Colon (tissue), 2 donors: ENCODE results near the gene WDR5.

Source experiments
- FAIRE-seq: peaks from 2 replicates; lab custom pipeline; 2012; peaks lifted over from hg19 to GRCh38; lab: Jason Lieb, UNC
- donor health status: control.
- donor health status: control.

WDR5 gene

GRCh38 chr9:134174526-134175290 is 38.8 kb downstream of the WDR5 start:
- FAIRE-seq: no peak

DNA sequence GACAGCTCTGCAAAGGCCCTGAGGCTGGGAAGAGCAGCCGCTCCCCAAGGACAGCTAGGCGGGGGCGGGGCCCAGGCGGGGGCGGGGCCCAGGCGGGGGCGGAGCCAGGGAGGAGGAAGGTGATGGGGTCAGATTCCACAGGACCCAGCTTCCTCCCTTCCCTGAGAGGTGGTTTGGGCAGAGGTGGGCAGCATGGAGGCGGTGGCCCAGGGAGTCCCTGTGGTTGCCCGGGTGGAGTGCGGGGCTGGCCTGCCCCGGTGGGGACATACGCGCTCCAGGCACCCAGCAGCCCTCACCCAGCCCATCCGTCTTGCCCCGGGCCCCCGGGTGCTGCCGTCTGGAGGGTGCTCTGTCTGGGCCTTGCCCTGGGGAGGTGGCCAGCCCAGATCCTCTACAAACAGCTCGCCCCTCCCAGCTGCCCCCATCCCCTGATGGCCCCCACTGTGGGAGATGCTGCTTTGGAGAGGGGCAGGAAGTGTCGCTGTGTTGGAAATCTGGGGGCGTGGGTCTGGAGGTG is 39.5 kb downstream of the WDR5 start:
- FAIRE-seq: no peak

DNA sequence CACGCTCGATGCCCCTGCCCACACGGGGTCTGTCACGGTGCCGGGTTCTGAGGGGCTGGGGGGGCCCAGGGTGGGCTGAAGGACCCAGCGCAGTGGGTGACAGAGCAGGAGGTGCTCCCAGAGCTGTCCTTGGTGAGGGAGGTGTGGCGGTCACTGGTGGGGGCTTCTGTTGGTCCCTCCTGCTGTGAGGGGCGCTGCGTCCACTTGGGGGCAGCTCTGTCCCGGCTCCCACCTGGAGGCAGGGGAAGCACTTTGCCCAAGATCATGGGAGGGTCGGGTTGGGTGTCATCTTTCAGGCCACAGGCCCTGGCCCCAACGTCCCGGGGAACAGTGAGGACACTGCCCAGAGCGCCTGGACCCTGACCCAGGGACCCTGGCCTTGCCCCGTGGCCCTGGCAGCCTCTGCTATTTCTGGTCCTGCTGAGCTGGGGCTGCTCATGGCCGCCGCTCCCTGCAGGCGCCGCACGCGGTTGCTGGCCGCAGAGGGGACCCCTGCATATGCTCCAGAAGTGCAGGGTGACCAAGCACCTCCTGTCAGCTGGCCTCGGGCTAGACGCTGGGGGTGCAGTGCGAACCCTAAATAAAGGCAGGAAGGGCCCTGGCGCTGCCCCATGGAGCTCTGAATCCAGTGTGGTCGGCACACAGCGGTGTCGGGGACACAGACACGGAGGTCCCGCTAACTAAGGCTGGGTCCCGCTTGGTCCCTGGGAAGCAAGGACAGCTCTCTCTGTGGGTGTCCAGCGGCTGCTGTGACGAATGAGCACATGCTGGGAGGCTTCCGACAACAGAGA is 40.1 kb downstream of the WDR5 start:
- no peak for FAIRE-seq

- FAIRE-seq: no peak
Observed at GRCh38 chr9:134176599-134176968, 40.7 kb downstream of the WDR5 start.

GRCh38 chr9:134177186-134177585 is 41.3 kb downstream of the WDR5 start:
- FAIRE-seq: no peak

DNA sequence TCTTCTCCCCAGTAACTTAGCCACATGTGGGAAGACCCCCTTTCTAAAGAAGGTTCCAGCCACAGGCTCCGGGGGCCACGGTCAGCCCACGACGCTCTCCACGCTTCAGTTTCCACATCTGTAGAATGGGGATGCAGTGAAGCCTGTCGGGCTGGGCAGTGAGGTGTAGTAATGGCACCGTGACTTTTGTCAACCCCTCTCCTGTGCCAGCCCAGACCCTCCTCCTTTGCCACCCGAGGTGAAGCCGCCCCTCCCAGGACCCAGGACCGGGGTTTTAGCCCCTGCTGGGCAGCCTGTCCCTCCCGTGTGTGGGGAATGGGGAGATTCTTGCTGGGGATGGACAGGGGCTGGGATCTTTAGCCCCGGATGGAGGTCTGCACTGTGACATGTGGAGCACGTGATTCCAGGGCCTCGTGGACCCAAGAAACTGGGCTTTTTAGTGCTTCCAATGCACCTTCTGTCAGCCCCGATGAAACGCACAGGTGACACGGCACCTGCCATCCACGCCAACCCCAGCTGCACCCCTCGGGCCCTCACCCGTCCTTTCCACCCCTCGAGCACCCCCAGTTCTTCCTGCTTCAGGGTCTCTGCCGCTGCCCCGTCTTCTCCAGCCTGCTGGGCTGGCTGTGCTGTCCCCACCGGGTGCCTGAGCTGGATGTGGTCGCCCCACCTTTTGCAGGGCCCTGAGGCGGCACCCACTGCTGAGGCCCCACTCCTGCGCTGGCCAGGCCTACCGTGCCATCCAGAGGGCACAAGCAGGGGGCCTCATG is 41.9 kb downstream of the WDR5 start:
- FAIRE-seq: no peak

- no peak for FAIRE-seq
Observed at GRCh38 chr9:134178394-134178767, 42.5 kb downstream of the WDR5 start.

- no peak for FAIRE-seq
Observed at GRCh38 chr9:134178768-134179551, 43.1 kb downstream of the WDR5 start.

DNA sequence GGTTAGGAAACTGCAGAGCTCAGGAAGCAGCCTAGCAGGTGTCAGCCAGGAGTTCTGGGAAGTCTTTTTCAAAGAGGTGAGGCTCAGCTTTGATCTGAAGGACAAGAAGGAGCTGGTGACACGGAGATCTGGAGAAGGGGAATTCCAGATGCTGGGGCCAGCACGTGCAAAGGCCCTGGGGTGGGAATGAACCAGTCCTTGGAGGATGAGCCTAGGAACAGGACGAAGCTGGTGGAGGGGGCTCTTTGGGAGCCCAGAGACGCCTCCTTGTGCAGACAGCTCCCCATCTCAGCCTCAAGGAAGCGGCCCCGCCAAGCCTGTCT is 43.7 kb downstream of the WDR5 start:
- no peak for FAIRE-seq

- no peak for FAIRE-seq
Observed at GRCh38 chr9:134179918-134180785, 44.3 kb downstream of the WDR5 start.

GRCh38 chr9:134180786-134181647 is 45.1 kb downstream of the WDR5 start:
- FAIRE-seq: no peak

DNA sequence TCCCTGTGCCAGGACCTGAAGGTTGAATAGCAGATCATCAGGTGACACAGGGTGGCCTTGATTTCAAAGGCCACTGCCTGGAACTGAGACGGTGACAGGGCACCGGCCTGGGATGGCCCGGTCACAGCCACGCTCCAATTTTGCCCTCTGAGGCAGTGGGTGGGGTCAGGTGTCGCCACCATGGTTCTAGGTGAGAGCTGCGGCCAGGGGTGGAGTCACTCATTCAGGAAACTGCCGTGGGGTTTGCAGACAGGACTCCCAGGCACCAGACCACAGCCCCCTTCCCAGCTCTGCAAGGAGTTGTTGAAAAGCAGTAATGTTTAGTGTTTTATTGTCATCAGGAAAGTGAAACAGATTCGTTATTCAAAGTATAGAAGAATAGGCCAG is 45.8 kb downstream of the WDR5 start:
- no peak for FAIRE-seq

GRCh38 chr9:134182554-134183085 is 46.7 kb downstream of the WDR5 start:
- FAIRE-seq: no peak

- no peak for FAIRE-seq
Observed at GRCh38 chr9:134185536-134186011, 49.7 kb downstream of the WDR5 start.

- no peak for FAIRE-seq
Observed at GRCh38 chr9:134186471-134187109, 50.7 kb downstream of the WDR5 start.

- FAIRE-seq: no peak
Observed at GRCh38 chr9:134187110-134187531, 51.2 kb downstream of the WDR5 start.

DNA sequence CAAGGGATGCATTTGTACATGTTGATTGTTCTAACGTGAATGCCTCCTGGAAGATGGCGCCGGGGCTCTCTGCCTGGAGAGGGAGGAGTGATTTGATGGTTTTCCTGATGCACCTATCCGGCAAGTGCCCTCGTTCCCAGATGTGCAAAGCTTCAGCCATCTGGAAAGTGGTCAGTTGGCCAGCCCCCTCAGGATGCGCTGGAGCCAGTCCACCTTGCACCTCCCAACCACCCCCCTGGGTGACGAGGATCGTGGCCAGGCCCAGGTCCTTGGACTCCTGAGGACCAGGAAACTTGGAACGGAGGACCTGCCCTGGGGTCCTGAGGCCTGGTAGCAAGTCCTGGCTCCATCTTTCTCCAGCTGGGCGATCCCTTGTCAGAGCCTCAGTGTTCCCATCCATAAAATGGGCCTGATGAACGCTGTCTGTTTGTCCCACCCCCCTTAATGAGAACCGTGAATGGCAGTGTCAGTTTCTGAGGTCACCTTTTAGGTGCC is 52.1 kb downstream of the WDR5 start:
- no peak for FAIRE-seq

DNA sequence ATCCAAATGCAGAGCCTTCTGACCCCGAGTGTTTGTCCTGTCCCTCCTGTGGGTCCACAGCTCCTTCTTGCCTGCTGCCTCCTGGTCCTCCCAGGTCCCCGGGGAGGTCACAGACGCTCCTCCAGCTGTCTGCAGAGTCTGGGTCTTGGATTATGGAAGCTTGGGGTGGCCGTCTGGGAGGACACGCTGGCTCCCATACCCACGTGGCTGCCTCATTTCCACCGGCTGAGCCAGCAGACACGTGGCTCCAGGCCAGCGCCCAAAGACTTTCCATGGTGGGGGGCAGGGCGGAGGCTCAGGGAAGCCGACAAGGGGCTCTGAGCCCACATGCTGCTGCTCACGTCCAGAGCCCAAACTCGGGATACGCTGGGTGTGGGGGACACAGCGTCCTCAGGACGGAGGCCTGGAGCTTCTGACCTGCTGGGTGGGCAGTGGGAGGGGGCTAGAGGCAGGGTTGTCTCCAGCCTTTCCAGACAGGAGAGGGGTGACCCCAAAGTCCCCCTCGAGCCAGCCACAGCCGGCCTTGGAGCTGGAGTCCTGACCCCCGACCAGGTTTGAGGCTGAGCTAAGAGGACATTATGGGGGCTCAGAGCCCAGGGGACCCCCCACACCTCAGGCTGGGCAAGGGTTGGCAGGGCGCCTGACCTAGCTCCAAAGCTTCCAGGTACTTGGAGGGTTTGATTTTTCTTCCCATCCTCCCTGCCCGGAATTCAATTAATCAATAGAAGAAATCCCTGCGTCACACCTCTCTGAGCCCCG is 52.7 kb downstream of the WDR5 start:
- FAIRE-seq: no peak
